ENCODE results near the gene SLC6A8.
A peak's percentile ranks its signal among the peaks of the same experiment; 100 is the strongest.

The SLC6A8 gene

GRCh38 chrX:153687121-153688039 lies at the start of gene SLC6A8:
Gene SLC6A8 (plus strand): TSS chrX:153687926. CDS start chrX:153688575, 649 bp downstream.
- DNase-seq: peak; percentile 54 to 87 (median 70)

GRCh38 chrX:153638041-153638371 lies 49.7 kb upstream of the SLC6A8 start:
- no peak for DNase-seq

- no peak for DNase-seq
These were observed 49.1 kb upstream of the SLC6A8 start for GRCh38 chrX:153638436-153639176.

- DNase-seq: no peak
These were observed 48.3 kb upstream of the SLC6A8 start for GRCh38 chrX:153639177-153640044.

GRCh38 chrX:153640045-153640686 lies 47.6 kb upstream of the SLC6A8 start:
- no peak for DNase-seq

GRCh38 chrX:153640736-153641575 lies 46.8 kb upstream of the SLC6A8 start:
- no peak for DNase-seq

GRCh38 chrX:153641627-153642026 lies 46.1 kb upstream of the SLC6A8 start:
- DNase-seq: no peak

GRCh38 chrX:153642051-153642654 lies 45.6 kb upstream of the SLC6A8 start:
- DNase-seq: peak in 1 of 3 donors; percentile 61

- no peak for DNase-seq
These were observed 44.9 kb upstream of the SLC6A8 start for GRCh38 chrX:153642655-153643430.

GRCh38 chrX:153643431-153644351 lies 44.0 kb upstream of the SLC6A8 start:
- peak; percentile 19 to 69 (median 48) for DNase-seq

- DNase-seq: no peak
These were observed 43.2 kb upstream of the SLC6A8 start for GRCh38 chrX:153644356-153645125.

GRCh38 chrX:153645151-153645550 lies 42.6 kb upstream of the SLC6A8 start:
- no peak for DNase-seq

GRCh38 chrX:153645921-153646488 lies 41.7 kb upstream of the SLC6A8 start:
- DNase-seq: no peak

GRCh38 chrX:153646620-153647373 lies 40.9 kb upstream of the SLC6A8 start, which contains the start of gene DUSP9:
Gene DUSP9 (plus strand): TSS chrX:153647203. CDS start chrX:153647954, 751 bp downstream.
- peak; percentile 24 to 57 (median 32) for DNase-seq

GRCh38 chrX:153647461-153648357 lies 40.0 kb upstream of the SLC6A8 start:
- DNase-seq: peak in 1 of 3 donors; percentile 7
